K562 (cell line): ENCODE measurements around the gene LAMB1. TPM values are rescaled to one million over a fixed set of nuclear protein-coding genes. Genes with fewer than 3 reads are reported as not detected.
A peak's percentile ranks its signal among the peaks of the same experiment; 100 is the strongest.

Experiments used
- CHD1 ChIP-seq: fragments of 200-600 bp; sonication (generic); IDR thresholded peaks from one replicate; pipeline ENCODE4 v1.6.1; 2012; ENCODE audit warnings: mild to moderate bottlenecking, moderate library complexity, low read length, inconsistent platforms
- KLF13 ChIP-seq: fragments of 450-650 bp; IDR thresholded peaks from 2 replicates; pipeline ENCODE4 v1.6.1; 2016; ENCODE audit warnings: missing genetic modification characterization, low read depth, mild to moderate bottlenecking, missing compliant biosample characterization, moderate library complexity, borderline replicate concordance
- OTX1 ChIP-seq: fragments of 450-650 bp; formaldehyde crosslinking; IDR thresholded peaks from 2 replicates; pipeline ENCODE4 v1.4.0; 2022; ENCODE audit warnings: mild to moderate bottlenecking
- PCBP2 ChIP-seq: fragments of 200-400 bp; formaldehyde crosslinking; IDR thresholded peaks from 2 replicates; pipeline ENCODE4 v1.6.1; 2018; ENCODE audit warnings: low read length, low read depth, mild to moderate bottlenecking, moderate library complexity; ENCODE audit not compliant: poor library complexity, severe bottlenecking
- PRDM10 ChIP-seq: fragments of 450-650 bp; IDR thresholded peaks from 2 replicates; pipeline ENCODE4 v1.6.1; 2018; ENCODE audit not compliant: partially characterized antibody
- SMAD1 ChIP-seq: fragments of 150-350 bp; IDR thresholded peaks from 2 replicates; pipeline ENCODE4 v1.6.1; 2014; ENCODE audit warnings: low read length, low read depth; ENCODE audit not compliant: partially characterized antibody
- ZC3H8 ChIP-seq: fragments of 450-650 bp; IDR thresholded peaks from 2 replicates; pipeline ENCODE4 v1.6.1; 2017
- ZNF133 ChIP-seq: fragments of 250-450 bp; sonication (Bioruptor Pico); IDR thresholded peaks from 2 replicates; pipeline ENCODE4 v1.4.0; 2020; ENCODE audit warnings: mild to moderate bottlenecking
- ZNF444 ChIP-seq: fragments of 250-450 bp; sonication (Bioruptor Pico); IDR thresholded peaks from 2 replicates; pipeline ENCODE4 v1.4.0; 2020; ENCODE audit warnings: mild to moderate bottlenecking, moderate library complexity
- polyA plus RNA-seq, 8 experiments: library from polyadenylated mRNA; depleted of rRNA in 4 of 8; stranded (reverse) in 5 of 8; unstranded in 3 of 8; fragments of >200 nt; fragmentation: Nextera tagmentation in 2 of 8; fragmentation: Illumina TruSeq in 1 of 8; extraction: Ambion mirVana in 2 of 8; extraction: Trizol in 1 of 8; gene quantifications; 2 replicates each; pipeline versions ENCODE4 v1.2.1 to v1.2.3, GENCODE V29; 2011 to 2014; ENCODE audit warnings: inconsistent platforms in 1 of 8, missing spikeins in 1 of 8
- total RNA-seq, 7 experiments: library from RNA; depleted of rRNA in 6 of 7; stranded (reverse); fragments of >200 nt in 6 of 7; fragmentation: Illumina TruSeq in 2 of 7; extraction: Trizol in 2 of 7; gene quantifications; 2 replicates each; pipeline versions ENCODE4 v1.2.1 to v1.2.3, GENCODE V29; 2011 to 2021; ENCODE audit warnings: low replicate concordance in 1 of 7
- TF ChIP-seq, protein P1 (sequence below): fragments of 450-650 bp; IDR thresholded peaks from 2 replicates; pipeline ENCODE4 v1.6.1; 2016; ENCODE audit warnings: mild to moderate bottlenecking, moderate library complexity
- TF ChIP-seq, protein P2 (sequence below): sonication (generic); formaldehyde crosslinking; IDR thresholded peaks from 2 replicates; pipeline ENCODE4 v1.8.1; 2022; ENCODE audit warnings: missing genetic modification reagents

Gene LAMB1
- total and polyA plus RNA-seq, 9 of the 15 experiments (the other 6 are each of a cell fraction or from before 2014, with no cell fraction given), result 6.0 to 17.7 (median 12.3) TPM

- TF ChIP-seq, protein P1, sequence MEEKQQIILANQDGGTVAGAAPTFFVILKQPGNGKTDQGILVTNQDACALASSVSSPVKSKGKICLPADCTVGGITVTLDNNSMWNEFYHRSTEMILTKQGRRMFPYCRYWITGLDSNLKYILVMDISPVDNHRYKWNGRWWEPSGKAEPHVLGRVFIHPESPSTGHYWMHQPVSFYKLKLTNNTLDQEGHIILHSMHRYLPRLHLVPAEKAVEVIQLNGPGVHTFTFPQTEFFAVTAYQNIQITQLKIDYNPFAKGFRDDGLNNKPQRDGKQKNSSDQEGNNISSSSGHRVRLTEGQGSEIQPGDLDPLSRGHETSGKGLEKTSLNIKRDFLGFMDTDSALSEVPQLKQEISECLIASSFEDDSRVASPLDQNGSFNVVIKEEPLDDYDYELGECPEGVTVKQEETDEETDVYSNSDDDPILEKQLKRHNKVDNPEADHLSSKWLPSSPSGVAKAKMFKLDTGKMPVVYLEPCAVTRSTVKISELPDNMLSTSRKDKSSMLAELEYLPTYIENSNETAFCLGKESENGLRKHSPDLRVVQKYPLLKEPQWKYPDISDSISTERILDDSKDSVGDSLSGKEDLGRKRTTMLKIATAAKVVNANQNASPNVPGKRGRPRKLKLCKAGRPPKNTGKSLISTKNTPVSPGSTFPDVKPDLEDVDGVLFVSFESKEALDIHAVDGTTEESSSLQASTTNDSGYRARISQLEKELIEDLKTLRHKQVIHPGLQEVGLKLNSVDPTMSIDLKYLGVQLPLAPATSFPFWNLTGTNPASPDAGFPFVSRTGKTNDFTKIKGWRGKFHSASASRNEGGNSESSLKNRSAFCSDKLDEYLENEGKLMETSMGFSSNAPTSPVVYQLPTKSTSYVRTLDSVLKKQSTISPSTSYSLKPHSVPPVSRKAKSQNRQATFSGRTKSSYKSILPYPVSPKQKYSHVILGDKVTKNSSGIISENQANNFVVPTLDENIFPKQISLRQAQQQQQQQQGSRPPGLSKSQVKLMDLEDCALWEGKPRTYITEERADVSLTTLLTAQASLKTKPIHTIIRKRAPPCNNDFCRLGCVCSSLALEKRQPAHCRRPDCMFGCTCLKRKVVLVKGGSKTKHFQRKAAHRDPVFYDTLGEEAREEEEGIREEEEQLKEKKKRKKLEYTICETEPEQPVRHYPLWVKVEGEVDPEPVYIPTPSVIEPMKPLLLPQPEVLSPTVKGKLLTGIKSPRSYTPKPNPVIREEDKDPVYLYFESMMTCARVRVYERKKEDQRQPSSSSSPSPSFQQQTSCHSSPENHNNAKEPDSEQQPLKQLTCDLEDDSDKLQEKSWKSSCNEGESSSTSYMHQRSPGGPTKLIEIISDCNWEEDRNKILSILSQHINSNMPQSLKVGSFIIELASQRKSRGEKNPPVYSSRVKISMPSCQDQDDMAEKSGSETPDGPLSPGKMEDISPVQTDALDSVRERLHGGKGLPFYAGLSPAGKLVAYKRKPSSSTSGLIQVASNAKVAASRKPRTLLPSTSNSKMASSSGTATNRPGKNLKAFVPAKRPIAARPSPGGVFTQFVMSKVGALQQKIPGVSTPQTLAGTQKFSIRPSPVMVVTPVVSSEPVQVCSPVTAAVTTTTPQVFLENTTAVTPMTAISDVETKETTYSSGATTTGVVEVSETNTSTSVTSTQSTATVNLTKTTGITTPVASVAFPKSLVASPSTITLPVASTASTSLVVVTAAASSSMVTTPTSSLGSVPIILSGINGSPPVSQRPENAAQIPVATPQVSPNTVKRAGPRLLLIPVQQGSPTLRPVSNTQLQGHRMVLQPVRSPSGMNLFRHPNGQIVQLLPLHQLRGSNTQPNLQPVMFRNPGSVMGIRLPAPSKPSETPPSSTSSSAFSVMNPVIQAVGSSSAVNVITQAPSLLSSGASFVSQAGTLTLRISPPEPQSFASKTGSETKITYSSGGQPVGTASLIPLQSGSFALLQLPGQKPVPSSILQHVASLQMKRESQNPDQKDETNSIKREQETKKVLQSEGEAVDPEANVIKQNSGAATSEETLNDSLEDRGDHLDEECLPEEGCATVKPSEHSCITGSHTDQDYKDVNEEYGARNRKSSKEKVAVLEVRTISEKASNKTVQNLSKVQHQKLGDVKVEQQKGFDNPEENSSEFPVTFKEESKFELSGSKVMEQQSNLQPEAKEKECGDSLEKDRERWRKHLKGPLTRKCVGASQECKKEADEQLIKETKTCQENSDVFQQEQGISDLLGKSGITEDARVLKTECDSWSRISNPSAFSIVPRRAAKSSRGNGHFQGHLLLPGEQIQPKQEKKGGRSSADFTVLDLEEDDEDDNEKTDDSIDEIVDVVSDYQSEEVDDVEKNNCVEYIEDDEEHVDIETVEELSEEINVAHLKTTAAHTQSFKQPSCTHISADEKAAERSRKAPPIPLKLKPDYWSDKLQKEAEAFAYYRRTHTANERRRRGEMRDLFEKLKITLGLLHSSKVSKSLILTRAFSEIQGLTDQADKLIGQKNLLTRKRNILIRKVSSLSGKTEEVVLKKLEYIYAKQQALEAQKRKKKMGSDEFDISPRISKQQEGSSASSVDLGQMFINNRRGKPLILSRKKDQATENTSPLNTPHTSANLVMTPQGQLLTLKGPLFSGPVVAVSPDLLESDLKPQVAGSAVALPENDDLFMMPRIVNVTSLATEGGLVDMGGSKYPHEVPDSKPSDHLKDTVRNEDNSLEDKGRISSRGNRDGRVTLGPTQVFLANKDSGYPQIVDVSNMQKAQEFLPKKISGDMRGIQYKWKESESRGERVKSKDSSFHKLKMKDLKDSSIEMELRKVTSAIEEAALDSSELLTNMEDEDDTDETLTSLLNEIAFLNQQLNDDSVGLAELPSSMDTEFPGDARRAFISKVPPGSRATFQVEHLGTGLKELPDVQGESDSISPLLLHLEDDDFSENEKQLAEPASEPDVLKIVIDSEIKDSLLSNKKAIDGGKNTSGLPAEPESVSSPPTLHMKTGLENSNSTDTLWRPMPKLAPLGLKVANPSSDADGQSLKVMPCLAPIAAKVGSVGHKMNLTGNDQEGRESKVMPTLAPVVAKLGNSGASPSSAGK, result no peak
- TF ChIP-seq ZNF444, result no peak
- no peak for TF ChIP-seq CHD1
- TF ChIP-seq SMAD1, result peak; percentile 9
- TF ChIP-seq ZNF133, result no peak
- no peak for TF ChIP-seq OTX1 (CRISPR knock-in tag)
- TF ChIP-seq KLF13 (tag), result 0 out of 2 replicates have a peak, but pooled peaks have one; percentile 11
- no peak for TF ChIP-seq PCBP2
- TF ChIP-seq ZC3H8, result no peak
- TF ChIP-seq PRDM10, result peak; percentile 20
- TF ChIP-seq, protein P2, sequence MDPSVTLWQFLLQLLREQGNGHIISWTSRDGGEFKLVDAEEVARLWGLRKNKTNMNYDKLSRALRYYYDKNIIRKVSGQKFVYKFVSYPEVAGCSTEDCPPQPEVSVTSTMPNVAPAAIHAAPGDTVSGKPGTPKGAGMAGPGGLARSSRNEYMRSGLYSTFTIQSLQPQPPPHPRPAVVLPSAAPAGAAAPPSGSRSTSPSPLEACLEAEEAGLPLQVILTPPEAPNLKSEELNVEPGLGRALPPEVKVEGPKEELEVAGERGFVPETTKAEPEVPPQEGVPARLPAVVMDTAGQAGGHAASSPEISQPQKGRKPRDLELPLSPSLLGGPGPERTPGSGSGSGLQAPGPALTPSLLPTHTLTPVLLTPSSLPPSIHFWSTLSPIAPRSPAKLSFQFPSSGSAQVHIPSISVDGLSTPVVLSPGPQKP (CRISPR knock-in tag), result no peak
These were observed 111.2 kb downstream of the LAMB1 start (continued) for GRCh38 chr7:107891636-107892366.
